Endothelial cell of umbilical vein (primary cell): ENCODE measurements around the gene PRDM16. TPM values are rescaled to one million over a fixed set of nuclear protein-coding genes. Genes with fewer than 3 reads are reported as not detected.

Experiments
- BruUV-seq: library from RNA; stranded (reverse); fragments of 400-500 nt; replicated peaks from 2 replicates; lab custom pipeline; 2021; lab: Mats Ljungman, UMichigan
- CTCF ChIA-PET: fragments of 300-600, 350-600 bp; sonication (Branson Sonifier 250); formaldehyde crosslinking; loops from one replicate; lab custom pipeline; 2021; ENCODE audit warnings: antibody characterized with exemption, inconsistent platforms; lab: Charles Lee
- POLR2A ChIA-PET: fragments of 300-600, 350-600 bp; sonication (Branson Sonifier 250); formaldehyde crosslinking; loops from one replicate; lab custom pipeline; 2021; ENCODE audit warnings: antibody characterized with exemption, inconsistent platforms; lab: Charles Lee
- DNase-seq: peaks from one replicate; pipeline ENCODE4 v3.0.0-alpha.2; 2011; ENCODE audit warnings: low read depth, low spot score
- FAIRE-seq: peaks from 2 replicates; lab custom pipeline; 2011; peaks lifted over from hg19 to GRCh38; lab: Jason Lieb, UNC
- H2AFZ ChIP-seq: 2 replicates; pipeline ENCODE4 v1.6.0; 2012; ENCODE audit warnings: low read depth, low read length, control low read depth, inconsistent platforms
- H3K27ac ChIP-seq: 2 replicates; pipeline ENCODE4 v1.5.1; 2011; ENCODE audit warnings: low read depth, mild to moderate bottlenecking, control low read depth, low read length, moderate library complexity; ENCODE audit not compliant: insufficient read depth
- H3K27me3 ChIP-seq, 2 experiments: 2 replicates each; pipeline versions ENCODE4 v1.6.0 to v1.6.1; 2011; ENCODE audit warnings: low read length in 2 of 2, mixed read lengths in 1 of 2; ENCODE audit not compliant: control insufficient read depth in 2 of 2, insufficient read depth in 2 of 2
- H3K36me3 ChIP-seq, 2 experiments: 2 replicates in 1 of 2; 3 replicates in 1 of 2; pipeline ENCODE4 v1.5.1; 2011; ENCODE audit warnings: low read length in 2 of 2, mild to moderate bottlenecking in 1 of 2, moderate library complexity in 1 of 2; ENCODE audit not compliant: control insufficient read depth in 2 of 2, insufficient read depth in 2 of 2; ENCODE audit errors: extremely low read depth in 1 of 2
- H3K4me1 ChIP-seq: 3 replicates; pipeline ENCODE4 v1.5.1; 2011; ENCODE audit warnings: mild to moderate bottlenecking, low read length; ENCODE audit not compliant: control insufficient read depth, insufficient read depth; ENCODE audit errors: extremely low read depth
- H3K4me2 ChIP-seq: 2 replicates; pipeline ENCODE4 v1.6.1; 2011; ENCODE audit warnings: low read length, control low read depth, mixed read lengths; ENCODE audit not compliant: insufficient read depth
- H3K4me3 ChIP-seq, 3 experiments: fragments of 200-600 bp in 1 of 3; sonication (generic), shearing (Covaris generic) in 1 of 3; replicated peaks in 1 of 3; 2 replicates each; pipeline ENCODE4 v1.5.1; 2011 to 2016; ENCODE audit warnings: control low read depth in 3 of 3, low read length in 3 of 3, mild to moderate bottlenecking in 2 of 3, inconsistent platforms in 1 of 3, low read depth in 1 of 3, moderate library complexity in 1 of 3; ENCODE audit not compliant: insufficient read depth in 1 of 3
- H3K79me2 ChIP-seq: 2 replicates; pipeline ENCODE4 v1.6.0; 2012; ENCODE audit warnings: low read length, inconsistent platforms; ENCODE audit not compliant: control insufficient read depth, insufficient read depth
- H3K9ac ChIP-seq: replicated peaks from 2 replicates; pipeline ENCODE3; 2011; ENCODE audit warnings: low read length, control low read depth; ENCODE audit not compliant: insufficient read depth; ENCODE audit errors: extremely low read depth
- H3K9me1 ChIP-seq: replicated peaks from 3 replicates; pipeline ENCODE4 v1.6.0; 2011; ENCODE audit warnings: mild to moderate bottlenecking, low read length; ENCODE audit not compliant: control insufficient read depth, insufficient read depth; ENCODE audit errors: extremely low read depth
- H3K9me3 ChIP-seq: replicated peaks from 2 replicates; pipeline ENCODE4 v1.5.1; 2012; ENCODE audit warnings: low read length, inconsistent platforms; ENCODE audit not compliant: control insufficient read depth, insufficient read depth
- H4K20me1 ChIP-seq: replicated peaks from 2 replicates; pipeline ENCODE3; 2011; ENCODE audit warnings: mild to moderate bottlenecking, low read length; ENCODE audit not compliant: control insufficient read depth, insufficient read depth; ENCODE audit errors: extremely low read depth
- EZH2 ChIP-seq: IDR thresholded peaks from 2 replicates; pipeline ENCODE4 v1.6.1; 2012; ENCODE audit warnings: borderline replicate concordance, low read depth, mild to moderate bottlenecking, moderate library complexity, low read length, inconsistent platforms; ENCODE audit not compliant: severe bottlenecking
- FOS ChIP-seq: IDR thresholded peaks from 2 replicates; pipeline ENCODE4 v1.6.1; 2011; ENCODE audit warnings: mild to moderate bottlenecking, low read length, moderate library complexity, borderline replicate concordance; ENCODE audit not compliant: insufficient read depth
- GATA2 ChIP-seq: IDR thresholded peaks from 2 replicates; pipeline ENCODE4 v1.7.0; 2011; ENCODE audit warnings: low read depth, mild to moderate bottlenecking, moderate library complexity, mixed read lengths, low read length; ENCODE audit not compliant: insufficient read length, insufficient read depth
- JUN ChIP-seq: IDR thresholded peaks from 2 replicates; pipeline ENCODE4 v1.6.1; 2011; ENCODE audit warnings: borderline replicate concordance, low read depth; ENCODE audit not compliant: insufficient read length, insufficient read depth
- MYC ChIP-seq: IDR thresholded peaks from one replicate; pipeline ENCODE4 v1.6.1; 2011; ENCODE audit warnings: mild to moderate bottlenecking, low read depth, low read length
- POLR2A ChIP-seq: IDR thresholded peaks from 2 replicates; pipeline ENCODE4 v1.6.1; 2012; ENCODE audit warnings: low read depth, mild to moderate bottlenecking, control low read depth, low read length
- POLR2AphosphoS5 ChIP-seq: IDR thresholded peaks from 2 replicates; pipeline ENCODE4 v1.6.1; 2012; ENCODE audit warnings: low read depth, mild to moderate bottlenecking, control low read depth, low read length, moderate library complexity; ENCODE audit not compliant: insufficient read depth
- dilution Hi-C: fragments of 300-500 bp; cut with MboI; formaldehyde crosslinking; loops from one replicate; pipeline ENCODE4 v1.15.0; 2019; ENCODE audit warnings: low sequenced_read_pairs; ENCODE audit not compliant: extremely low pct_ligation_motif_present
- intact Hi-C: fragments of 100-400 bp; cut with micrococcal nuclease; formaldehyde crosslinking; loops from one replicate; pipeline ENCODE4 v1.10.0; 2022
- polyA plus RNA-seq, 4 experiments: library from polyadenylated mRNA; depleted of rRNA in 3 of 4; stranded (reverse) in 3 of 4; unstranded in 1 of 4; fragments of >200 nt; gene quantifications; 2 replicates each; pipeline versions ENCODE4 v1.2.1 to v1.2.3, GENCODE V29; 2011 to 2012; ENCODE audit warnings: missing spikeins in 1 of 4
- total RNA-seq: library from RNA; stranded (reverse); gene quantifications from 2 replicates; pipeline ENCODE4 v1.2.3, GENCODE V29; 2021
- TF ChIP-seq, protein P1 (sequence below): IDR thresholded peaks from 2 replicates; pipeline ENCODE4 v1.6.1; 2011; ENCODE audit not compliant: insufficient read depth, insufficient read length
- TF ChIP-seq, protein P2 (sequence below), 2 donors: IDR thresholded peaks; 1 replicate in 1 of 2; 2 replicates in 1 of 2; pipeline ENCODE4 v1.5.1; 2011; ENCODE audit warnings: low read length in 2 of 2, mild to moderate bottlenecking in 2 of 2, moderate library complexity in 2 of 2, control low read depth in 1 of 2, inconsistent platforms in 1 of 2, low read depth in 1 of 2; ENCODE audit not compliant: insufficient read depth in 1 of 2; ENCODE audit errors: extremely low read depth in 1 of 2

Gene PRDM16
- total and polyA plus RNA-seq, 2 donors (not counting 3 experiments of a cell fraction or from before 2014, with no cell fraction given): not detected

DNA sequence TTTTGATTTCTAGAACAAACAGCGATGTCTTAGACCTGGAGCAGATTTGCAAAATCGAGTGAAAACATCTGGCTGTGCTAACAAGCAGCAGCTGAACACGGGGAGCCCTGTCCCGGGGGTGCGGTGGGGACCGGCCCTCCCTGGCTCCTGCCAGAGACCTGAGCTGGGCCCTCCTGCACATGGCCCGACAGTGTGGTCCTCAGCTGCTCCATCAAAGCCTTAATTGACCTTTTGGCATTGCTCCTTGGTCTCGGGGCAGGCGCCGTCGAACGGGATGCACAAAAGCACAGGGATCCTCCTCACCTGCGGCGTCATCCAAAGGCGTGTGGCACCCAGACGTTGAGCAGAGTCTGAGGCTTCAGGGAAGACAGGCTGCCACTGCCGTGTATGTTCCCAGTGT, 73.2 kb downstream of the PRDM16 start:
- BruUV-seq: no TSS peak
- H3K79me2 ChIP-seq: no peaks in the 10 kb centered on the region
- intact Hi-C loops (no loop called here), dilution Hi-C loops (no loop called here)
- no peak for TF ChIP-seq JUN
- no peak for TF ChIP-seq FOS
- no peak for TF ChIP-seq MYC
- no peak for TF ChIP-seq GATA2
- no peak for TF ChIP-seq POLR2A
- TF ChIP-seq, protein P1, sequence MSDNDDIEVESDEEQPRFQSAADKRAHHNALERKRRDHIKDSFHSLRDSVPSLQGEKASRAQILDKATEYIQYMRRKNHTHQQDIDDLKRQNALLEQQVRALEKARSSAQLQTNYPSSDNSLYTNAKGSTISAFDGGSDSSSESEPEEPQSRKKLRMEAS: no peak
- TF ChIP-seq, protein P2, sequence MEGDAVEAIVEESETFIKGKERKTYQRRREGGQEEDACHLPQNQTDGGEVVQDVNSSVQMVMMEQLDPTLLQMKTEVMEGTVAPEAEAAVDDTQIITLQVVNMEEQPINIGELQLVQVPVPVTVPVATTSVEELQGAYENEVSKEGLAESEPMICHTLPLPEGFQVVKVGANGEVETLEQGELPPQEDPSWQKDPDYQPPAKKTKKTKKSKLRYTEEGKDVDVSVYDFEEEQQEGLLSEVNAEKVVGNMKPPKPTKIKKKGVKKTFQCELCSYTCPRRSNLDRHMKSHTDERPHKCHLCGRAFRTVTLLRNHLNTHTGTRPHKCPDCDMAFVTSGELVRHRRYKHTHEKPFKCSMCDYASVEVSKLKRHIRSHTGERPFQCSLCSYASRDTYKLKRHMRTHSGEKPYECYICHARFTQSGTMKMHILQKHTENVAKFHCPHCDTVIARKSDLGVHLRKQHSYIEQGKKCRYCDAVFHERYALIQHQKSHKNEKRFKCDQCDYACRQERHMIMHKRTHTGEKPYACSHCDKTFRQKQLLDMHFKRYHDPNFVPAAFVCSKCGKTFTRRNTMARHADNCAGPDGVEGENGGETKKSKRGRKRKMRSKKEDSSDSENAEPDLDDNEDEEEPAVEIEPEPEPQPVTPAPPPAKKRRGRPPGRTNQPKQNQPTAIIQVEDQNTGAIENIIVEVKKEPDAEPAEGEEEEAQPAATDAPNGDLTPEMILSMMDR (IDR thresholded peaks at IDR 0.05; ENCODE audit: extremely low read depth in 1 of 2, insufficient read depth in 1 of 2, low read depth in 1 of 2, low read length in 2 of 2): no peak
- TF ChIP-seq EZH2: no peak
- TF ChIP-seq POLR2AphosphoS5: no peak
- no peaks in the 10 kb centered on the region for H3K27me3 ChIP-seq
- H3K4me3 ChIP-seq: no peak overlapping the region
- DNase-seq: no peak
- no peak overlapping the region for H3K4me2 ChIP-seq
- H4K20me1 ChIP-seq: no peaks in the 10 kb centered on the region
- ChIA-PET POLR2A (no interaction called here), CTCF (no interaction called here)
- no peak overlapping the region for H3K9ac ChIP-seq
- H3K9me1 ChIP-seq: no peaks in the 10 kb centered on the region
- FAIRE-seq: no peak
- no peaks in the 10 kb centered on the region for H3K9me3 ChIP-seq
- no peak overlapping the region for H3K27ac ChIP-seq
- no peaks in the 10 kb centered on the region for H3K4me1 ChIP-seq
- no peak overlapping the region for H2AFZ ChIP-seq
- no peaks in the 10 kb centered on the region for H3K36me3 ChIP-seq
